A673 (cell line): ENCODE data around the gene NEB. TPM values are rescaled to one million over a fixed set of nuclear protein-coding genes. Genes with fewer than 3 reads are reported as not detected.

Experiments used
- BruUV-seq: library from RNA; stranded (reverse); fragments of 400-500 nt; replicated peaks from 2 replicates; lab custom pipeline; 2021; lab: Mats Ljungman, UMichigan
- CTCF ChIA-PET: fragments of 300-600 bp; sonication (Branson Sonifier 250); formaldehyde crosslinking; loops from one replicate; lab custom pipeline; 2022; ENCODE audit warnings: antibody characterized with exemption; lab: Charles Lee
- POLR2A ChIA-PET: fragments of 300-600 bp; sonication (Branson Sonifier 250); formaldehyde crosslinking; loops from one replicate; lab custom pipeline; 2022; ENCODE audit warnings: antibody characterized with exemption; ENCODE audit not compliant: low non-redundant PET; lab: Charles Lee
- DNase-seq: peaks from one replicate; pipeline ENCODE4 v3.0.0-alpha.2; 2015; ENCODE audit warnings: low spot score
- H3K27ac ChIP-seq: fragments of 200-600 bp; sonication (generic); 2 replicates; pipeline ENCODE4 v1.5.1; 2016; ENCODE audit warnings: mixed run types, low read depth, mild to moderate bottlenecking, mixed read lengths, antibody characterized with exemption, low read length; ENCODE audit not compliant: poor library complexity, severe bottlenecking
- H3K27me3 ChIP-seq: fragments of 200-600 bp; sonication (generic); replicated peaks from 2 replicates; pipeline ENCODE4 v1.6.1; 2017; ENCODE audit warnings: mixed run types, low read depth, mild to moderate bottlenecking, mixed read lengths, antibody characterized with exemption, low read length; ENCODE audit not compliant: insufficient read depth, poor library complexity
- H3K36me3 ChIP-seq: fragments of 200-600 bp; sonication (generic); 2 replicates; pipeline ENCODE4 v1.6.1; 2016; ENCODE audit warnings: mixed run types, mild to moderate bottlenecking, mixed read lengths, antibody characterized with exemption, low read length; ENCODE audit not compliant: insufficient read depth, poor library complexity, severe bottlenecking
- H3K4me1 ChIP-seq: fragments of 200-600 bp; sonication (generic); 2 replicates; pipeline ENCODE4 v1.6.1; 2017; ENCODE audit warnings: mixed run types, mild to moderate bottlenecking, mixed read lengths, antibody characterized with exemption, low read length; ENCODE audit not compliant: insufficient read depth, poor library complexity, severe bottlenecking
- H3K4me3 ChIP-seq: fragments of 200-600 bp; sonication (generic); 2 replicates; pipeline ENCODE4 v1.5.1; 2016; ENCODE audit warnings: low read depth, mixed run types, mild to moderate bottlenecking, mixed read lengths, low read length; ENCODE audit not compliant: poor library complexity, severe bottlenecking
- H3K9me3 ChIP-seq: fragments of 200-600 bp; sonication (generic); 2 replicates; pipeline ENCODE4 v1.6.1; 2016; ENCODE audit warnings: mixed run types, low read depth, mild to moderate bottlenecking, mixed read lengths, antibody characterized with exemption, low read length; ENCODE audit not compliant: poor library complexity, severe bottlenecking
- EZH2 ChIP-seq: fragments of 200-600 bp; sonication (generic); IDR thresholded peaks from 2 replicates; pipeline ENCODE4 v1.6.1; 2017; ENCODE audit warnings: borderline replicate concordance, low read depth, mild to moderate bottlenecking, mixed read lengths, antibody characterized with exemption, low read length; ENCODE audit not compliant: poor library complexity, severe bottlenecking
- intact Hi-C: fragments of 100-400 bp; cut with micrococcal nuclease; formaldehyde crosslinking; loops from one replicate; pipeline ENCODE4 v1.10.0; 2022; ENCODE audit not compliant: unreplicated experiment
- total RNA-seq: library from RNA; stranded (reverse); gene quantifications from 2 replicates; pipeline ENCODE4 v1.2.3, GENCODE V29; 2021
- TF ChIP-seq, protein P1 (sequence below): fragments of 300-800, 200-600 bp; sonication (generic); conservative IDR thresholded peaks from 2 replicates; pipeline ENCODE4 v1.5.1; 2017; ENCODE audit warnings: low read depth, mild to moderate bottlenecking, antibody characterized with exemption, low read length, moderate library complexity, mixed read lengths

The NEB gene
- total RNA-seq, 1 experiment from 2014 or later = 7.0 TPM

GRCh38 chr2:151727593-151728552, 6.4 kb downstream of the NEB start:
- TF ChIP-seq EZH2 = no peak
- TF ChIP-seq, protein P1, sequence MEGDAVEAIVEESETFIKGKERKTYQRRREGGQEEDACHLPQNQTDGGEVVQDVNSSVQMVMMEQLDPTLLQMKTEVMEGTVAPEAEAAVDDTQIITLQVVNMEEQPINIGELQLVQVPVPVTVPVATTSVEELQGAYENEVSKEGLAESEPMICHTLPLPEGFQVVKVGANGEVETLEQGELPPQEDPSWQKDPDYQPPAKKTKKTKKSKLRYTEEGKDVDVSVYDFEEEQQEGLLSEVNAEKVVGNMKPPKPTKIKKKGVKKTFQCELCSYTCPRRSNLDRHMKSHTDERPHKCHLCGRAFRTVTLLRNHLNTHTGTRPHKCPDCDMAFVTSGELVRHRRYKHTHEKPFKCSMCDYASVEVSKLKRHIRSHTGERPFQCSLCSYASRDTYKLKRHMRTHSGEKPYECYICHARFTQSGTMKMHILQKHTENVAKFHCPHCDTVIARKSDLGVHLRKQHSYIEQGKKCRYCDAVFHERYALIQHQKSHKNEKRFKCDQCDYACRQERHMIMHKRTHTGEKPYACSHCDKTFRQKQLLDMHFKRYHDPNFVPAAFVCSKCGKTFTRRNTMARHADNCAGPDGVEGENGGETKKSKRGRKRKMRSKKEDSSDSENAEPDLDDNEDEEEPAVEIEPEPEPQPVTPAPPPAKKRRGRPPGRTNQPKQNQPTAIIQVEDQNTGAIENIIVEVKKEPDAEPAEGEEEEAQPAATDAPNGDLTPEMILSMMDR = no peak
- POLR2A ChIA-PET = no interaction called here
- H3K4me1 ChIP-seq = no peaks in the 10 kb centered on the region
- no TSS peak for BruUV-seq
- DNase-seq = no peak
- no peaks in the 10 kb centered on the region for H3K27me3 ChIP-seq
- H3K4me3 ChIP-seq = no peak overlapping the region
- H3K36me3 ChIP-seq = no peaks in the 10 kb centered on the region
- CTCF ChIA-PET = no interaction called here
- no peaks in the 10 kb centered on the region for H3K9me3 ChIP-seq
- intact Hi-C loops = no loop called here
- no peak overlapping the region for H3K27ac ChIP-seq

- no peaks in the 10 kb centered on the region for H3K36me3 ChIP-seq
- POLR2A ChIA-PET = no interaction called here
- H3K4me3 ChIP-seq = no peak overlapping the region
- TF ChIP-seq EZH2 = no peak
- TF ChIP-seq, protein P1 = no peak
- H3K27me3 ChIP-seq = no peaks in the 10 kb centered on the region
- intact Hi-C loops = no loop called here
- BruUV-seq = no TSS peak
- no peak overlapping the region for H3K27ac ChIP-seq
- CTCF ChIA-PET = no interaction called here
- H3K4me1 ChIP-seq = no peaks in the 10 kb centered on the region
- no peak for DNase-seq
- H3K9me3 ChIP-seq = no peaks in the 10 kb centered on the region
These were observed 13.1 kb downstream of the NEB start for GRCh38 chr2:151721161-151721560.

GRCh38 chr2:151720521-151720920, 13.8 kb downstream of the NEB start:
- Histone ChIP-seq H3K4me1 (no peaks in the 10 kb centered on the region), H3K36me3 (no peaks in the 10 kb centered on the region), H3K27me3 (no peaks in the 10 kb centered on the region), H3K27ac (no peak overlapping the region), H3K9me3 (no peaks in the 10 kb centered on the region), H3K4me3 (no peak overlapping the region)
- CTCF ChIA-PET = no interaction called here
- intact Hi-C loops = no loop called here
- TF ChIP-seq EZH2 = no peak
- TF ChIP-seq, protein P1 = no peak
- POLR2A ChIA-PET = no interaction called here
- BruUV-seq = no TSS peak
- no peak for DNase-seq
